NOMO-1 (cell line): Measurements from ENCODE around the gene SKAP1.
"Not testable (repeated sequence)": the region's sequence is repeated elsewhere in the genome, so short reads cannot be mapped to it uniquely, and the experiment has no call there.

Experiments
- DNase-seq, 2 experiments: peaks; one replicate each; lab custom pipeline; 2025; ENCODE audit not compliant: unreplicated experiment in 2 of 2; lab: John Stamatoyannopoulos, UW

The SKAP1 gene

DNA sequence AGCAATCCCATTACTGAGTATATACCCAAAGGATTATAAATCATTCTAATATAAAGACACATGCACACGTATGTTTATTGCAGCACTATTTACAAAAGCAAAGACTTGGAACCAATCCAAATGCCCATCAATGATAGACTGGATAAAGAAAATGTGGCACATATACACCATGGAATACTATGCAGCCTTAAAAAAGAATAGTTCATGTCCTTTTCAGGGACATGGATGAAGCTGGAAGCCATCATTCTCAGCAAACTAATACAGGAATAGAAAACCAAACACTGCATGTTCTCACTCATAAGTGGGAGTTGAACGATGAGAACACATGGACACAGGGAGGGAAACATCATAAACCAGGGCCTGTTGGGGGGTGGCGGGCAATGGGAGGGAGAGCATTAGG is 19.3 kb upstream of the SKAP1 start:
- not testable (repeated sequence) for DNase-seq

DNA sequence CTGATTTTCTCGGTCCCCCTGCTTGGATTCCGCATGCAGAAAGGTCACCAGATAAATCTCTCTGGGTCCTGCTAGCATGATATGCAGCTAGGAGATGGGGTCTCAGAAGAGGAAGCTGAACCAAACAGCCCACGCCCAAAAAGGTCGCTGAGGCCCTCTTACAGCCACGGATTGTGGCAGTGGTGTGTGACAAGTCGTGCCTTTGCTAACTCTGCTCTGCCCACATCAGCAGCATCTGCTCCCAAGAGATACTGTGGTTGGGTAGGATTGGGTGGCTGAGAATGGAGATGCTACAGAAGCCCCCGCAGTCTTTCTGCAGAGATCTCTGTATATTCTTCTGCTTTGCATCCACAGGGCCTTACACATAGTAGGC is 15.2 kb upstream of the SKAP1 start:
- DNase-seq = no peak

DNA sequence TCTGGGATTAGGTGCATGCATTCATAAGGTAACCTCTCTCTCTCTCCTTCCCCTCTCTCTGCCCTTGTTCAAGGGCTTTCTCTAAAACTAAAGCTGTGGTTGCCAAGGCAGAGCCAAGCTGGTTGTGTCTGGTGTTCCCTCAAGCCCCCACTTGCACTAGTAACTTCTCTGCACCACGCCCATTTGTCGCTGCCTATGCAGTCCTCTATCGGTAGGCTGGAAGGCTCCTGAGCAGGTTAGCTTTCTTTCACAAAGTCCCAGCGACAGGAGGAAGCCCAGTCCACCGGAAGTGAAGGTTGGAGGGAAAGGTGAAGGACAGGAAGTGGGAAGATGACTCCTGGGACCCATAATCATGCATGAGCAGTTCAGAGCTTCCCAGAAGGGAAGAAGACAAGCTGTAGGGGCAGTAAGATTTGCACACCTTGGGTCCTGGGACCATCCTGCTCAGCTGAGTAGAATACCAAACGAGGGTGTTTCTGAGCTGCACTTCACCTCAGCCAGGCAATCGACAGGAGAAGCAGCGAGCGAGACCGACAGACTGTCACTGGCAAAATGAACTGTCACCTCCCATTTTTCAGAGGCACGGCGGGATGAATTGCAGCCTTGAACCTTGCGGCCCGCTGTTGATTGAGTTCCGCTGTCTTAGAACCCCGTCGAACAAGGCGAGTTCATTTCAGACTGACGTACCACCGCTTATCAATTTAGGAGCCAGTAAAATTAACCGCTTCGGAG is 14.7 kb upstream of the SKAP1 start:
- no peak for DNase-seq

DNA sequence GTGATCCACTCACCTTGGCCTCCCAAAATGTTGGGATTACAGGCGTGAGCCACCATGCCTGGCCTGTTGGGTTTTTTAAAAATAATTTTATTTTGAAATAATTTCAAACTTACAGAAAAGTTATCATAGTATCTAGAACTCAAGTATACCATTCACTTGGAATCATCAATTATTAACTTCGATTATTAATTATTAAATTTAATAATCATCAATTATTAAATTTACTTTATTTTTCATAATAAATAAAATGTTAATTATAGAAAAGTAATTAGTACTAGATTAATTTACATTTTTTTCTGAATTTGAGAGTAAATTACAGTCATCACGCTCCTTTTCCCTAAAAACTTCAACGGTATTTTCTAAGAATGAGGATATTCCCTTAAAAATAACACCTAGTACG is 13.7 kb upstream of the SKAP1 start:
- no peak for DNase-seq

DNA sequence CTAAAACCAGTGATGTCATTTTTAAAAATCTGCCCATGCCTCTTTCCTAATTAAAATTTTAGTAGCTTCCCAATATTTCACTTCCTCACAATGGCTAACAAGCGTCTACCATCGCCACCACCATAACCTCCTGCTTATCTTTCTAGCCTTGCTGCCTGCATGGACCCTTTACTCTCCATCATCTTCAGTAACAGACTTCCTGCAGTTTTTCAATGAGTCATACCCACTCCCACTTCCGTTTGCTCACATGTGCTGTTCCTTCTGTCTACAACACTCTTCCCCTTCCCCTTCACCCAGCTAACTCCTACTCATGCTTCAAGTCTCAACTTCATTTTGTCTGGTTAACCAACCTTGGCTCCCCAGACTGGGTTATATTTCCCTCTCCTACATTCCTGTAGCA is 12.8 kb upstream of the SKAP1 start:
- peak in 1 of 2 experiments; percentile 20 for DNase-seq

DNA sequence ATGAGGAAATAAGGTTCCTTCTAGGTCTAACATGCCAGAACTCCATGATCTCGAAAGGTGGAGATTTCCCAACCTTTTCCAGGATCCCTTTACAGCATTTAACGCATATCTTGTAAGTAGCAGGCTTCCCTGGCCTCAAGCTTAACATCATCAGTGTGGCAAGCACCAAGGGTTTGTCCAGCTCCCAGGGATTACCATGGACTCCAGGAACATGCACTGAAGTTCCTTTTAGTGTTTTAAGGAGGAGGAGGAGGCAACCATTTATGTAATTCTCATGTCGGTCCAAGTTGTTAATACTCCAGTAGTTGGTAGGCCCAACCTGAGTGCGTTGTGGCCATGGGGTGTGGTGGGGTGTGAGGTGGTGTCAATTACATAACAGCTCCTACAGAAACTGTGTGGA is 11.8 kb upstream of the SKAP1 start:
- DNase-seq = no peak

DNA sequence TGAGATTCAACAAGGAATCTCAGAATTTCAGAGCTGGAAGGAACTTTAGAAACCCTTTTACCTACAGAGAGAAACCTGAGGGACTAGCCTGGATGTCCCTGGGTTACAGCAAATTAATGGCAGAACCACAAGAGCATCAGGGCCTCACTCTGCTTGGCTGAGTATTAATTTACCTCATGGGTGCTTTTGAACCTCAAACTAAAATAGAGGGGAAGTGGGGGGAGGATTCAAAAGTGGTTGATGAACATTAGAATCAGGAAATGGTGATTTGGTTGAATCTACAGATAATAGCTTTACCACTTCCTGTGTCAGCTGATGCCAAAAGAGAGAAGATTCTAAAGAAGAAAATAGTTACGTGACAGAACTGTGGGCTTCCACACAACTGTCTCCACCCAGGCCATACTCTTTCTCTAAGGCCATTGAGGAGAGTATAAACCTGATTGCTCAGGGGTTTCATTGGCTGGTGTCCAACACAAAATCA is 11.3 kb upstream of the SKAP1 start:
- peak; percentile 58 to 80 for DNase-seq

DNA sequence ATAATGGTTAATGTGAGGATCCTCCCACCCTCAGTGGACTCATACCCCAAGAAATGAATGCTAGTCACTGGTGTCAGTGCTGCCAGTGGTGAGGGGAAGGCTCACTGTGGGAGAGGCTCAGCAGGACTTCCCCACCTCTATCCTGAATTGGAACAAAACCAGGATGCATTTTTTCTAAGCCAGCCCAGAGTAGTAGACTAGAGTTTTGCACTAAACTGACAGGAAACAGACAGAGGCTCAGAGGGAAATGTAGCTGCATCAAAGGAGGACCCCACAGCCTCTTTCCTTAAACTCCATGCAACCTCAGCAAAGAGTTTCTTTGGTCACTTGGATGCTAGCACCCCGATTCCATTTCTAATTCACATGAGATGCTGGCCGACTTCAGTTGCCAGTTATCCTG is 10.7 kb upstream of the SKAP1 start:
- no peak for DNase-seq

DNA sequence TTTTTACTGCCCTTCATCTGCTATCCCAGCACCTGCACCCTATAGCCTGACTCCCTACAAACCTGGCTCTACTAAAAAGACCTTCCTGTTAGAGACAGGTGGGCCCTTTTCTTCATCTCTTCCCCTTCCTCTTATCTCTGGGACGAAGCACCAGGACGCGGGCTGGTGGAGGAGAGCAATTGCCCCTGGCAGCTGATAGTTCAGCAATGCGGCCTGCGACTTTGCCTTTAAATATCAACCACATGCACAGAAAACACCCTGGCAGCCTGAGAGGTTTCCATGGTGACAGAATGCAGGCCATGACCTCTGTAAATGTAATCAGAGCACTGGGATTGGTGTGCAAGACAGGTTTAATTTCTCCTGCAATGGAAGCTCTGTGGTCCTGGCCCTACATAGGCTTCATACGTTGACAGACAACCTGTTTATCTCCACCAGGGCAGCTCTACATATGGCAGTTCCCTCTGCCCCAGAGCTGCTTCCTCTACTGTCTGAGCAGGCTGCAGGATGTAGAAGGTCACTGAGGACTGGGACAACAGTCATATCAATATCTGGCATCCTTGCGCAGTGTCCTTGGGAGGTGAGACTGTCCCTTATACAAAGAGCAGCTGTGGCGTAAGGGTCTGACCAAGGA is 10.0 kb upstream of the SKAP1 start:
- DNase-seq = no peak

DNA sequence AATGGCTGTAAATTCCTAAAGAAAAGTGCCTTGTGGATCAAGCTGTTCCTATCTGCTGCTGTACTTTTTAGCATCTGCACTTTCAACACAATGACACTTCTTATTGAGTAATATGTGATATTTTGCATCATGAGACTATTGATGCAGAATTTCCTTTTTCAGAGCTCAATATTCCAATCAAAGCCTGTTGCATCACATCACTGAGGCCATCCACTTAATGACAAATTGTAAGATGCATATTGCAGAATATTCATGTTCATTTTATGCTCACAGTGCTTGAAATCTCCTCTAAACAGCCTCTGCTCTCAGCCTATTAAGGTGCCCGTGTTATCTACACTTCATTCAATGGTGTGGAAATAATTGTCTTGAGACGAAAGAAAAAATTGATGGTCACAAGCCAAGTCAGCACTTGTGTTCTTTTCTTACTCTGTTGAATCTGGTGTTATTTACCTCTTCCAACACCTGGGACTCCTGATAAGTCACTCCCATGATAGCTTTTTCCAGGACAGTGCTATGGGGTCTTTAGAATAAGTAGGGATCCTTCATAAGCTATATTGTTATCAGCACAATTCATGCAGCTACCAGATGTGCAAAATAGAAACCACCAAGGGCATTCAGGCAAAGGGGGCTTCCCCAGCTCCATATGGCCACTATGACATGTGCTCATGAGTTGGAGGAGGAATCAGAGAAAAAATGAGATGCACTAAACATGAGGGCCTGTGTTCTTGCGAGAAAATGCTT is 9.3 kb upstream of the SKAP1 start:
- no peak for DNase-seq

DNA sequence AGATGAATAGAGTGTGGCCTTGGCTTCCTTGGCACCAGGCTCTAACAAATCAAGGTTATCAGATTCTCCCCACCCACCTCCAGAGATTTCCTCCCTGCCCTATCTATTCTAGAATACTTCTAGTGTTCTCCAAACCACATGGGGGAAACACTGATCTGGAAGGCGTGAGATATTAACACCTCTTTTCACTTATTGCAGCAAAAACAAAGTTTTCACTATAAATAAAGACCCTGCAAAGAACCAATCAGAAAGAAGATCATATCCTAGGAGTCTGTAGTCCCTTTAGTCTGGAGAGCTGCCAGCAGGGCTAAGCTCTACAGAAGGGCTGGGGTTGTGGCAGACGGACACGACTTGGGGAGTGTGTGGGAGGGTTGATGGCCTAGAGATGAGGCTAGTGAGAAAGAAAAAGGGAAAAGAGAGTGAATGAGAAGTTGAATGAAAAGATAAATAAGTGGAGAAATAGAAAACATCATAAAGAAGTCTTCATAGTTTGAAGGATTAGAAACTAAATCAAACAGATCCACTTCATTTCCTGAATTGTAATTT is 8.6 kb upstream of the SKAP1 start:
- no peak for DNase-seq

DNA sequence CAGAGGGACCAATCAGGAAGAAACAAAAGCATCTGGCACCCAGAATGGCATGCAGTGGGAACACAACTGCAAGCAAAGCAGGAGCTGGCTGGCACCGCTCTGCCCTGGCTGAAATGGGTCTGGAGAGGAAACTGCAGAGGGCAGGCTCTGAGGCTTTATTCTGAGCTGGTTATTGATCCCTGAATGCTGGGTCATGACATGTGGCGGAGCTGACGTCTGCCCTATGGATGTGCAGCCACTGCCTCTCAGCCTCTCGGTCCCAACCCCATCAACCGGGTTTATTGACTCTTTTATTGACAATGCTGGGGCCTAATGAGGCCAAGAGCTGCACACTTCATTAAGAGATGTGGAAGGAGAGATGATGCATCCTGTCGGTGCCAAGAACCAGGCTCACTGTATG is 3.9 kb upstream of the SKAP1 start:
- DNase-seq = no peak

DNA sequence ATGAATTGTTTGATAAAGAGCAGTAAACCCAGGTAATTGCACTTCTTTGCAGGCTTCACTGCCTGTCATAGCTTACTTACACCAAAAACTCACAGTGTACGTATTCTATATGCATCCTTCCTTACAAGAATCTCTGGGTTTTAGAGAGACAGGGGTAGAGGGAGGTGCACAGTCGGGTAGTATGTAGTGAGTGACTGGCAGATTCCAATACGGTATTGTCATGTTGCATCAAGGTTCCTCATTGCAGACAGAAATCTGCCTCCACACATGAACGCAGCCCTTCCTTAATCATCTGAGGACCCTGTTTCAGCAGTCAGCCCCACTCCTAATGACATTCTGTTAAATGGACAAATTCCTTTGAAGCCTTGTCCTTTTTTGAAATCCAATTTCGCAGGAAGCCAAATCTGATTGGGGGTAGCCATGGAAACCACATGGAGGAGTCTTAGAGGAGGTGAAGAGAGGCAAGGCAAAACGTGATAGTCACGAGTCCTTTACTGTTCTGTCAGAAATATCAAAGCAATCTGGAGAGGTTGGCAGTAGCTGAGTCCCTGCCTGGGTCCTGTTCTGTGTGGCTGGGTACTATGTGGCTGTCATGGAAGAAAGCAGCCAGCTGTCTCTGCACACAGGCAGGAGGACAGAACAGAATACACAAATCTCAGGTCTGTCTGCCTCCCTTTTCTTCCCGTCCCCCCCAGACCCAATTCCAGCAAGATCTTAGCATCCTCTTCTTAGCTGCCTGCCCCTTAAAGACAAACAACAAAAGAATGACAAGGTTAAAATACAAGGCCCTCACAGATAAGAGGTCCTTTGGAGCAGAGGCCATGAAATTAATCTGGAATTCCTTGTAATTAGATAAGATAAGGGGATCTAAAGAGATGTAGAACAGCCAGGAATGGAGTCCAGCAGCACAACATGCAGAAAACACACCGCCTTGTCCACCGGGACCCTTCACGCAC is 3.1 kb upstream of the SKAP1 start:
- DNase-seq = no peak

DNA sequence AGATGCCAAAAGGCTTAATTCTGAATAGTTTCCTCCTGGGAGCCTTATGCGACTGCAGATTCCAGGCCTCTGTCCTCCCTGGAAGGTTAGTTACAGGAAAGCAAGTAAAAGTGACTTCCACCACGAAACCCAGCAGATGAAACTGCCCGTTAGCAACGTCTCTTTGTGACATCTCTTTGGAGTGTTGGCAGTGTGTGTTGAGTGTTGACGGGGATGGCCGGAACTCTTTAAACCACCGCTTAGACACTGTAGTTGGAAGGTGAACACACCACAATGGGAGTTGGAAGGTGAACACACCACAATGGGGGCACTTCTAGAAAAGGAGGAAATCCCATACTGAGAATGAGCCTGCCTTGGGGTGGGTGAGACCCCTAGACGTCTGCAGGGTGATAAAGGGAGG is 858 bp downstream of the SKAP1 start:
- no peak for DNase-seq

DNA sequence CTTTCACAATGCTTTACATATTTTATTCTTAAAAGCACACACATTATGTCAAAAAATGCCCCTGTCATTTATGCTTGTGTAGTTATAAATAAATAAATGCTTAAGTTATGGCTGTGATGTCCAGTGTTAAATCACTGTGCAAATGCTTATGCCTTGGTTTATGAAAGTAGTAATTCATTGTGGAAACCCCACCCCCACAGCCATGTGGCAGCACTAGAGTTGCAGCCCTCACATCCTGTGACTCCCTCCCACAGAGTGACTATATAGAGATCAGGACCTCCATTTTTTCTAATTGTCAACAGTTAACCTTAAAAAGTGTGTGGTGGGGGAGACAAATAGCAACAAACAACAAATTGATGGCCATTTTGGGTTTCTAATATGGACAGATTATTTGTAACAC is 2.4 kb downstream of the SKAP1 start:
- DNase-seq = no peak

DNA sequence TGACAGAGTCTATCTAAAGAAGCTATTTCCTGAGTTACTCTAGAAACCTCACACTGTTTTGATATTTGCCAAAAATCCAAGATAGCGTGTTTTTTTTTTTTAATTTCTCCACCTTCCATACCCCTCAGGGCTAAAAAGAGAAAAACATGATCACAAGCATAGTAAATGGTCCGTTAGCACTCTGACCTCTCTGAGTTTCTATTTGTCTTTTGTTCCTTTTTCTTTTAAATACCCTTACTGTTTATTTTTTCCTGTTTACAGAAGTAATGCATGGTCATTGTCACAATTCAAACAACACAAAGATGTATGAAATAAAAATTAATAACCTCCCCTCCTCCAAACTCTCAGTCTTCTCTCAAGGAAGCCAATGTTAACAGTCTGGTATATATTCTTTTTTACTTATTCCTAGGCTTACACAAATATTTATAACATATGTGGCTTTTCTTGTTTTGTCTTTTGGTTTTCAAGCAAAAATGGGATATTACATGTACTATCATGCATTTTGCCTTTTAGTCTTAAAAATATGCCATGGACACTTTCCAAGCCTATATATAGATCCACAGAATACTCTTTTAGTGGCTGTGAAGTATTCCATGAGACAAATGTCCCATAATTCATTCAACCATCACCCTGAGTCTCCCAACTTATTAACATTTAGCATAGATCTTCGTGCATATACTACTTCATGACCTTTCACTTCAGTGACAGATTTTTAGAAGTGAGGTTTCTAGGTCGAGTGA is 3.1 kb downstream of the SKAP1 start:
- DNase-seq = no peak

DNA sequence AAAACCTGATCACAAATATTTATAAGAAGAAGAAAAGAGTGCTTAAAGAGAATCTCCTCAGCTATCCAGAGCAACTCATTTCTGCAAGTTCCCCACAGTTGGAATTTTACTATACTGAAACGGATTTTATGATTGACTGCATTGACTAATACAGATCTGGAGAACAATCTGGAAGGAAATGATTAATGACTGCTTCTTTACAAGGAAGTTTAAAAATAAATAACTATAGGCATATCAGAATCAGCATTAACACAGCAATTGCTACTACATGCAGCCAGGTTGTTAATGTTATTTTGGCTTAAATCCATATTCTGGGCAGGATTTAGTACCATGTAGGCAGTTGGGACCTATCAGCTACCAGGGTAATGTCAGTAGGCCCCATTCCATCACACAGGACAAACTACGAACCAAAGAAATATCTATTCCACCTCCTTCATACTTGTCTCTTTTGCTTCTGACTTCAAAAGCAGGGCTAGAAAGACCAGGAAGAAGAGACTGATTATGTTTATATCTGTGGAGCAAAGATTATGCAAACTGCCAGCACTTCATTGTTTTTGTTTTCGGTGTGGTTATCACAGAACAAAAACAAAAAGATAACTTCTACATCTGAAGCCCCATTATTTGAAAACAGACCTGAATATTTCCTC is 3.9 kb downstream of the SKAP1 start:
- no peak for DNase-seq

DNA sequence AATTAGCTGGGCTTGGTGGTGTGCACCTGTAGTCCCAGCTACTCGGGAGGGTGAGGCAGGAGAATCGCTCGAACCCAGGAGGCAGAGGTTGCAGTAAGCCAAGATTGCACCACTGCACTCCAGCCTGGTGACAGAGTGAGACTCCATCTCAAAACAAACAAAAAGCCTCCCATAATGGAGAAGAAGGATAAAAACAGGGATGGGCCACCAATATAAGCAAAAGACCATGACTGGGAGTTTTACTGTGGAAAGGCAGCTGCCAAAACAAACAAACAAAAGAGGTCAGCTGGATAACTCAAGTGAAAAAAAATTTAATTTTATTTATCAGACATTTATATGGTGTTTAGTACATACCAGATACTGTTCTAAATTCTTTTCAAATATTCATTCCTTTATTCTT is 8.0 kb downstream of the SKAP1 start:
- not testable (repeated sequence) for DNase-seq

DNA sequence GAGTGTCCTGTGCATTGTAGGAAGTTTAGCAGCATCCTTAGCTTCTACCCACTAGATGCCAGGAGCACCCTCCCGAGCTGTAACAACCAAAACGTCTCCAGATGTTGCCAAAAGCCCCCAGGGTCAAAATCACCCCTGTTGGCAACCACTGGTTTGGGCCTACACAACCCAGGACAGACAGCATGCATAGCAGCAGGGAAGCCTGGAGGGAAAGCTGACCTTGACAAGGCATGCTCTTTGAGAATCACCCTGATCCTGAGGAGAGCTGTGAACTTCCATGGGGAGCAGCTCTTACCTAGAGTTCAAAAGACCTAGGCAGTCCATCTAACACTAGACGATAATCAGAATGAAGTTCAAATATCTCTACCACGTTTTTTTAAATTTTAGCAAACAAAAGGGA is 9.2 kb downstream of the SKAP1 start:
- DNase-seq = no peak
